Measurements from ENCODE around the gene EIF2B5.
A peak's percentile ranks its signal among the peaks of the same experiment; 100 is the strongest.
"Not testable (repeated sequence)": the region's sequence is repeated elsewhere in the genome, so short reads cannot be mapped to it uniquely, and the experiment has no call there.

EIF2B5 gene

GRCh38 chr3:184135149-184135910, at the start of gene EIF2B5:
EIF2B5 (plus strand) TSS chr3:184135358; CDS start chr3:184135386, 28 bp downstream.
- DNase-seq (ENCODE audit: low read depth in 2 of 2): peak; percentile 78 to 79

GRCh38 chr3:184085389-184085852, 49.7 kb upstream of the EIF2B5 start:
- no peak for DNase-seq (ENCODE audit: low read depth in 2 of 2)

GRCh38 chr3:184092199-184092598, 43.0 kb upstream of the EIF2B5 start:
- no peak for DNase-seq (ENCODE audit: low read depth in 2 of 2)

GRCh38 chr3:184096811-184097383, 38.3 kb upstream of the EIF2B5 start, which contains the start of gene HTR3E:
HTR3E (plus strand) TSS chr3:184097064; CDS start chr3:184097530, 466 bp downstream.
- no peak for DNase-seq (ENCODE audit: low read depth in 2 of 2)

- DNase-seq (ENCODE audit: low read depth in 2 of 2): no peak
These were observed 37.6 kb upstream of the EIF2B5 start for GRCh38 chr3:184097556-184097955.

GRCh38 chr3:184099806-184100686, 35.1 kb upstream of the EIF2B5 start:
- DNase-seq (ENCODE audit: low read depth in 2 of 2): no peak

- no peak for DNase-seq (ENCODE audit: low read depth in 2 of 2)
These were observed 24.8 kb upstream of the EIF2B5 start for GRCh38 chr3:184110316-184110725.

- DNase-seq (ENCODE audit: low read depth in 2 of 2): no peak
These were observed 19.1 kb upstream of the EIF2B5 start for GRCh38 chr3:184116017-184116416.

- no peak for DNase-seq (ENCODE audit: low read depth in 2 of 2)
These were observed 17.5 kb upstream of the EIF2B5 start for GRCh38 chr3:184117636-184118035.

GRCh38 chr3:184121031-184121430, 14.1 kb upstream of the EIF2B5 start:
- DNase-seq (ENCODE audit: low read depth in 2 of 2): not testable (repeated sequence)

GRCh38 chr3:184126006-184126405, 9.2 kb upstream of the EIF2B5 start:
- no peak for DNase-seq (ENCODE audit: low read depth in 2 of 2)

- no peak for DNase-seq (ENCODE audit: low read depth in 2 of 2)
These were observed 6.1 kb upstream of the EIF2B5 start for GRCh38 chr3:184129012-184129411.

GRCh38 chr3:184132945-184133344, 2.2 kb upstream of the EIF2B5 start:
- DNase-seq (ENCODE audit: low read depth in 2 of 2): no peak

- DNase-seq (ENCODE audit: low read depth in 2 of 2): peak; percentile 50 to 56
These were observed 1.1 kb upstream of the EIF2B5 start for GRCh38 chr3:184133840-184134745.

GRCh38 chr3:184134746-184135148, 411 bp upstream of the EIF2B5 start:
- no peak for DNase-seq (ENCODE audit: low read depth in 2 of 2)

GRCh38 chr3:184135911-184136260, 728 bp downstream of the EIF2B5 start:
- DNase-seq (ENCODE audit: low read depth in 2 of 2): no peak

GRCh38 chr3:184140436-184140835, 5.3 kb downstream of the EIF2B5 start:
- no peak for DNase-seq (ENCODE audit: low read depth in 2 of 2)

GRCh38 chr3:184142199-184142598, 7.0 kb downstream of the EIF2B5 start:
- DNase-seq (ENCODE audit: low read depth in 2 of 2): no peak

- no peak for DNase-seq (ENCODE audit: low read depth in 2 of 2)
These were observed 8.2 kb downstream of the EIF2B5 start for GRCh38 chr3:184143327-184143726.

- no peak for DNase-seq (ENCODE audit: low read depth in 2 of 2)
These were observed 9.3 kb downstream of the EIF2B5 start for GRCh38 chr3:184144505-184144904.

- peak in 1 of 2 donors; percentile 10 for DNase-seq (ENCODE audit: low read depth in 2 of 2)
These were observed 10.0 kb downstream of the EIF2B5 start for GRCh38 chr3:184145111-184145524.

All from stimulated activated CD4-positive, alpha-beta T cell treated with anti-CD3 and anti-CD28 coated beads, Interleukin-15, amount 100 ng/mL, for 48 hours (primary cell).